ENCODE data around the gene PPIP5K2. TPM values are rescaled to one million over a fixed set of nuclear protein-coding genes. Genes with fewer than 3 reads are reported as not detected.
"Not testable (repeated sequence)": the region's sequence is repeated elsewhere in the genome, so short reads cannot be mapped to it uniquely, and the experiment has no call there.

PPIP5K2 gene
- 66.3 TPM for total RNA-seq (ENCODE audit: unreplicated experiment)
- long read RNA-seq, partial matches to known transcripts, result 1 of 1 reads
- long read RNA-seq, other reads (novel, unspliced or antisense), result 0 of 1 reads

DNA sequence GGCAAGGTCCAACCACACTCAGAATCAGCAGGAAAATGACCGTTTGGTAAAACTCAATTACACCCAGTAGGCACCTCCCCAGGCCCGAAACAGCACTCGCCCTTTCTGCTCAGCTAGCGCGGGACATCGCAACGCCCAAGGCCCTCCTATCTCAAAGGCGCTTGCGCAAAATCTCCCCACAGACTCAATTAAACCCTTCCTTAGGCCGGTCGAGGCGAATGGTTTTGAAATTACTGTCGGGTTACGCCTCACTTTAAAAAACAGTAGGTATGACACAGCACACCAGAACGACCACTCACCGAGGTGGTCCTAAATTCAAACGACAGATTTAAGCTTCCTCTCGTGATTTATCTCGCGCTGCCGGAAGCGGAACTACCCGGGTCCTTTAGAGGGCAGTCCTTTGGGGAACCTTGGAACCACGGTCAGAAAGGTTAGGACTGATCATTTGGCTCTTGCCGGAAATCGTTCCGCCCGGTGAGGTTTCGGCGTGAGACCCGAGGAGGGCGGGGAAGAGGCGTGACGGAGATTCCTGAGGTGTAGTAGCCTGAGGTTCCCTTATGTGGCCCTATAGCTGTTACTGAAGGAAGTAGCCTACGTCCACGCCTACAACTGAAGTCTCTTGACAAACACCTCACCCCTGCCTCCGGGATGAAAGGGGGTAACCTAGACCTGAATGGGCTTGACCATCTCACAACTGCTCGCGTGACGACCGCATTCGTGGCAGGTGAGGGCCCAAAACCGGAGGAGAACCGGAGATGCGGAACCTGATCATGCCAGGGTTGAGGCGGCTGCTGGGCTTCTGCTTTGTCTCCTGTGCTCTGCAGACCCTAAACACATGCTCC lies at the start of gene PPIP5K2, which contains the start of gene GIN1:
Gene PPIP5K2, plus strand, starts transcription at position 537 of the 842 bp plus-strand sequence. CDS start 9,289 bp downstream, outside the sequence.
Gene GIN1, minus strand, starts transcription at position 374 of the 842 bp plus-strand sequence. CDS start 11,431 bp downstream, outside the sequence.
- DNase-seq (ENCODE audit: low spot score), result peak; percentile 95
- Mint-ChIP-seq H3K4me3 (ENCODE audit: unreplicated experiment) (peak within 1 kb of the TSS; percentile 98), H3K27me3 (ENCODE audit: unreplicated experiment) (peaks cover 3% of the 10 kb centered on the region), H3K36me3 (ENCODE audit: low read depth, unreplicated experiment) (no peaks in the 10 kb centered on the region), H3K27ac (ENCODE audit: unreplicated experiment) (peak within 1 kb of the TSS; percentile 100), H3K4me1 (ENCODE audit: unreplicated experiment) (peaks cover 21% of the 10 kb centered on the region), H3K9me3 (ENCODE audit: unreplicated experiment) (no peaks in the 10 kb centered on the region)
- TF ChIP-seq, protein P1, sequence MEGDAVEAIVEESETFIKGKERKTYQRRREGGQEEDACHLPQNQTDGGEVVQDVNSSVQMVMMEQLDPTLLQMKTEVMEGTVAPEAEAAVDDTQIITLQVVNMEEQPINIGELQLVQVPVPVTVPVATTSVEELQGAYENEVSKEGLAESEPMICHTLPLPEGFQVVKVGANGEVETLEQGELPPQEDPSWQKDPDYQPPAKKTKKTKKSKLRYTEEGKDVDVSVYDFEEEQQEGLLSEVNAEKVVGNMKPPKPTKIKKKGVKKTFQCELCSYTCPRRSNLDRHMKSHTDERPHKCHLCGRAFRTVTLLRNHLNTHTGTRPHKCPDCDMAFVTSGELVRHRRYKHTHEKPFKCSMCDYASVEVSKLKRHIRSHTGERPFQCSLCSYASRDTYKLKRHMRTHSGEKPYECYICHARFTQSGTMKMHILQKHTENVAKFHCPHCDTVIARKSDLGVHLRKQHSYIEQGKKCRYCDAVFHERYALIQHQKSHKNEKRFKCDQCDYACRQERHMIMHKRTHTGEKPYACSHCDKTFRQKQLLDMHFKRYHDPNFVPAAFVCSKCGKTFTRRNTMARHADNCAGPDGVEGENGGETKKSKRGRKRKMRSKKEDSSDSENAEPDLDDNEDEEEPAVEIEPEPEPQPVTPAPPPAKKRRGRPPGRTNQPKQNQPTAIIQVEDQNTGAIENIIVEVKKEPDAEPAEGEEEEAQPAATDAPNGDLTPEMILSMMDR (IDR thresholded peaks at IDR 0.05; ENCODE audit: unreplicated experiment), result no peak

DNA sequence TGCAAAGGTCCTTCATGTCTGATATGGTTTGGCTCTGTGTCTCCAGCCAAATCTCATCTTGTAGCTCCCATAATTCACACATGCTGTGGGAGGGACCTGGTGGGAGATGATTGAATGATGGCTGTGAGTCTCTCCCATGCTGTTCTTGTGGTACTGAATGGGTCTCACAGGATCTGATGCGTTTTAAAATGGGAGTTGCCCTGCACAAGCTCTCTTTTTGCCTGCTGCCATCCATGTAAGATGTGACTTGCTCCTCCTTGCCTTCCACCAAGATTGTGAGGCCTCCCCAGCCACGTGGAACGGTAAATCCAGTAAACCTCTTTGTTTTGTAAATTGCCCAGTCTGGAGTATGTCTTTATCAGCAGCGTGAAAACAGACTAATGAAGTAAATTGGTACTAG lies 46.6 kb upstream of the PPIP5K2 start:
- peaks cover 26% of the 10 kb centered on the region for H3K9me3 Mint-ChIP-seq (ENCODE audit: unreplicated experiment)
- H3K27ac Mint-ChIP-seq (ENCODE audit: unreplicated experiment); H3K27me3 Mint-ChIP-seq (ENCODE audit: unreplicated experiment): not testable (repeated sequence)

DNA sequence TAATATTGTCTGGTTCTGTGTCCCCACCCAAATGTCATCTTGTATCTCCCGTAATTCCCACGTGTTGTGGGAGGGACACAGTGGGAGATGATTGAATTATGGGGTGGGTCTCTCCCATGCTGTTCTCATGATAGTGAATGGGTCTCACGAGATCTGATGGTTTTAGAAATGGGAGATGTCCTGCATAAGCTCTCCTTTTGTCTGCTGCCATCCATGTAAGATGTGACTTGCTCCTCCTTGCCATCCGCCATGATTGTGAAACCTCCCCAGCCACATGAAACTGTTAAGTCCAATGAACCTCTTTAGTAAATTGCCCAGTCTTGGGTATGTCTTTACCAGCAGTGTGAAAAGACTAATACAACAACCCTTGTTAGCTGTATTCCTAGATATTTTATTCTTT lies 44.7 kb upstream of the PPIP5K2 start:
- H3K36me3 Mint-ChIP-seq (ENCODE audit: low read depth, unreplicated experiment), result peaks cover 17% of the 10 kb centered on the region
- no peak overlapping the region for H3K27ac Mint-ChIP-seq (ENCODE audit: unreplicated experiment)
- TF ChIP-seq, protein P1 (IDR thresholded peaks at IDR 0.05; ENCODE audit: unreplicated experiment), result no peak
- no peaks in the 10 kb centered on the region for H3K27me3 Mint-ChIP-seq (ENCODE audit: unreplicated experiment)
- H3K4me1 Mint-ChIP-seq (ENCODE audit: unreplicated experiment), result no peaks in the 10 kb centered on the region
- peaks cover 32% of the 10 kb centered on the region for H3K9me3 Mint-ChIP-seq (ENCODE audit: unreplicated experiment)
- H3K4me3 Mint-ChIP-seq (ENCODE audit: unreplicated experiment), result no peak overlapping the region
- DNase-seq (ENCODE audit: low spot score), result no peak

More for the DNA sequence above, 46.6 kb upstream of the PPIP5K2 start:
- H3K36me3 Mint-ChIP-seq (ENCODE audit: low read depth, unreplicated experiment), result peaks cover 17% of the 10 kb centered on the region
- not testable (repeated sequence) for H3K4me3 Mint-ChIP-seq (ENCODE audit: unreplicated experiment); DNase-seq (ENCODE audit: low spot score); H3K4me1 Mint-ChIP-seq (ENCODE audit: unreplicated experiment)

DNA sequence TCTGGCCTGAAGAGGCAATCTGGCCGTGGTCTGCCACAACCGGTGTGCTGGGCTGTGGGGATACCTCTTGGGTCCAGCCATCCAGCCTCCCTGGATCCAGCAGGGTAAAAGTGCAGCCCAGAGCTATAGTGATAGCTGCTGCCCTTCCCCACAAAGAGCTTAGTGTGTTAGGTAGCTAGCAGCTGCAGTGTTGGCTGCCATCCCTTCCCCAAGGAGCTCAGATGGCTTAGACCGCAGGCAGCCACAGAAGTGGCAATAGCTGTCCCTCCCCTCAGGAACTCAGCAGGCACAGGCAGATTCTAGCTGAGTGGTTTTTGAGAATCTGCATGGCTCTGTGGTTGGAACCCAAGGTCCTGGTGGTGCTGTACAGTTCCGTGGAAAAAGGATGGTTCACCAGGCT lies 40.3 kb upstream of the PPIP5K2 start:
- no peaks in the 10 kb centered on the region for H3K4me1 Mint-ChIP-seq (ENCODE audit: unreplicated experiment)
- TF ChIP-seq, protein P1 (IDR thresholded peaks at IDR 0.05; ENCODE audit: unreplicated experiment), result no peak
- H3K9me3 Mint-ChIP-seq (ENCODE audit: unreplicated experiment), result peaks cover 32% of the 10 kb centered on the region
- peaks cover 1% of the 10 kb centered on the region for H3K27me3 Mint-ChIP-seq (ENCODE audit: unreplicated experiment)
- H3K36me3 Mint-ChIP-seq (ENCODE audit: low read depth, unreplicated experiment), result peaks cover 23% of the 10 kb centered on the region
- H3K27ac Mint-ChIP-seq (ENCODE audit: unreplicated experiment), result no peak overlapping the region
- no peak overlapping the region for H3K4me3 Mint-ChIP-seq (ENCODE audit: unreplicated experiment)
- DNase-seq (ENCODE audit: low spot score), result no peak

DNA sequence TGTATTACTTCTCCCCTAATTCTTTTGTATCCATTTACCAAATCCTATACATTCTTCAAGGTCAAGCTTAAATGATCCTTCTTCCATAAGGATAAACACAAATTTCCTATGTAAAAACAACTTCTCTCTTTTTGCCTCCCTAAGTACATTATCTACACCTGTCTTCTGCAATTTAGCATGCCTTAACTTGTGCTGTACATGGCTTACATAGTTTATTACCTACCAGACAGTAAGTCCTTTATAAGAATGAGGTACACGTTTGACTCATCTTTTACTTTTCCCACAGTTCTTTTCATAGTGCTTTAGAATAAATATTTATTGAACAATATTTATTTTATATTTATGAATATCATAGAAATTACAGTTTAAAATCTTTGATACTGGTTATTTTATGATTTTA lies 33.6 kb upstream of the PPIP5K2 start:
- Mint-ChIP-seq H3K27me3 (ENCODE audit: unreplicated experiment) (no peaks in the 10 kb centered on the region), H3K9me3 (ENCODE audit: unreplicated experiment) (peaks cover 5% of the 10 kb centered on the region), H3K27ac (ENCODE audit: unreplicated experiment) (no peak overlapping the region), H3K4me1 (ENCODE audit: unreplicated experiment) (no peaks in the 10 kb centered on the region), H3K4me3 (ENCODE audit: unreplicated experiment) (no peak overlapping the region), H3K36me3 (ENCODE audit: low read depth, unreplicated experiment) (peaks cover 24% of the 10 kb centered on the region)
- TF ChIP-seq, protein P1 (IDR thresholded peaks at IDR 0.05; ENCODE audit: unreplicated experiment), result no peak
- DNase-seq (ENCODE audit: low spot score), result no peak
